ENCODE measurements around the gene KCNIP4.

DNA sequence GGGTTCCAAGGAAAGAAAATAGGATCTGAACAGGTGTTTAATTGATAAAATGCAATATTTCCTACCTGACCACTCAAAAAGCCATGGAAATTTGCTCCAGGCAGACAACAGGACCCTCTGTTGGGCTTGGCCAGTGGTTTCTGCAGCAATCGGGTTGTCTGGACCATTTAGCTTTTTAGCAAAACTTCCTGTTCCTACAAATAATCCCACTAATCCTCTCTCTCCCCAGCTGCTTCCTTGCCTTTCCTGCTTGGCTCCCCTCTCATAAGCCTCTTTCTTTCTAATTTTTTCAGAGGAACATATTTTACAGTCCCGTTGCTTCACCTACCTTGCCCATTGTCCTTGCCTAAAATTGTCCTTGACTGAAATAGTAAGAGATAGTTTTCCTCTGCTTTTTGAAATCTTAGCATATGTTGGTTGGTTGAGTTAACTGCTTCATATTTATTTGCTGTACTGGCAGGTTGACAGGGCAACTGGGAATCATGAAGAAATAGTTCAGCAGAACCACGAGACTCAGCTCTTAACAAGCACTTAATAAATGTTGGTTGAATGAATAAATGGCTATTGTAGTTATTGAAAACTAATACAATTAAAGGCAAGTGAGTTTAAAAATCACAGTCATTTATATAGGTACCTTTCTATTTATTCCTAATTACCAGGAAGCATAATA is 259.8 kb downstream of the KCNIP4 start:
- TF ChIP-seq FOXM1 (IDR thresholded peaks at IDR 0.05; ENCODE audit: borderline replicate concordance) = no peak
- no peak for TF ChIP-seq FOXA1 (IDR thresholded peaks at IDR 0.05)
- TF ChIP-seq L3MBTL2 (conservative IDR thresholded peaks at IDR 0.05) = no peak
- TF ChIP-seq ARNT (IDR thresholded peaks at IDR 0.05) = no peak
- no peak for TF ChIP-seq NFRKB (IDR thresholded peaks at IDR 0.05)
- no peak for TF ChIP-seq SP1 (IDR thresholded peaks at IDR 0.05)
- no peak for TF ChIP-seq FOXK2 (IDR thresholded peaks at IDR 0.05)
- TF ChIP-seq SUZ12 (IDR thresholded peaks at IDR 0.05) = no peak
- no peak for TF ChIP-seq TARDBP (IDR thresholded peaks at IDR 0.05)

All from HEK293T (cell line).